K562 (cell line): Measurements from ENCODE around the gene PLCL2. TPM values are rescaled to one million over a fixed set of nuclear protein-coding genes. Genes with fewer than 3 reads are reported as not detected.

Experiments
- ATAC-seq: fragments of 200-7000 bp; cut with Tn5 transposase; 3 replicates; pipeline ENCODE4 v1.9.1; 2020; ENCODE audit warnings: moderate library complexity
- BruUV-seq: library from RNA; stranded (reverse); fragments of 400-500 nt; replicated peaks from 2 replicates; lab custom pipeline; 2021; lab: Mats Ljungman, UMichigan
- CTCF ChIA-PET: fragments of 300-600 bp; formaldehyde crosslinking; extraction: SDS; loops from one replicate; lab custom pipeline; 2021; ENCODE audit warnings: low intra/inter-chr PET ratio; lab: Yijun Ruan, JAX
- POLR2A ChIA-PET: fragments of 300-600, 350-650 bp; sonication (Branson Sonifier 250); formaldehyde crosslinking; extraction: SDS; loops from one replicate; lab custom pipeline; 2021; ENCODE audit warnings: antibody characterized with exemption, inconsistent platforms; lab: Yijun Ruan, JAX
- DNase-seq, 4 experiments: peaks; one replicate each; pipeline versions ENCODE4 v3.0.0 to v3.0.0-alpha.2; 2011 to 2018; ENCODE audit warnings: low spot score in 3 of 4, mixed read lengths in 3 of 4; ENCODE audit errors: extremely low read depth in 1 of 4
- FAIRE-seq: peaks from 2 replicates; lab custom pipeline; 2011; peaks lifted over from hg19 to GRCh38; lab: Jason Lieb, UNC
- H2AFZ ChIP-seq: 2 replicates; pipeline ENCODE4 v1.6.0; 2011; ENCODE audit warnings: low read depth, low read length, control low read depth, inconsistent platforms
- H3K27ac ChIP-seq: fragments of 200-600 bp; 3 replicates; pipeline ENCODE4 v1.8.0; 2011; ENCODE audit warnings: low read depth, mild to moderate bottlenecking, control low read depth, inconsistent platforms, low read length, moderate library complexity, mixed read lengths; ENCODE audit errors: extremely low read depth
- H3K27me3 ChIP-seq, 2 experiments: fragments of 300-600 bp in 1 of 2; 2 replicates in 1 of 2; 3 replicates in 1 of 2; pipeline versions ENCODE4 v1.6.0 to v1.8.0; 2011; ENCODE audit warnings: inconsistent platforms in 2 of 2, low read length in 2 of 2, mild to moderate bottlenecking in 1 of 2, mixed read lengths in 1 of 2, moderate library complexity in 1 of 2; ENCODE audit not compliant: control insufficient read depth in 2 of 2, insufficient read depth in 2 of 2
- H3K36me3 ChIP-seq: fragments of 300-600 bp; 3 replicates; pipeline ENCODE4 v1.8.0; 2011; ENCODE audit warnings: mild to moderate bottlenecking, low read length, inconsistent platforms; ENCODE audit not compliant: control insufficient read depth, insufficient read depth
- H3K4me1 ChIP-seq, 2 experiments: fragments of 200-600 bp in 1 of 2; replicated peaks in 1 of 2; 2 replicates in 1 of 2; 3 replicates in 1 of 2; pipeline versions ENCODE4 v1.5.1 to v1.8.0; 2011; ENCODE audit warnings: inconsistent platforms in 2 of 2, low read length in 2 of 2, mild to moderate bottlenecking in 1 of 2, mixed read lengths in 1 of 2, moderate library complexity in 1 of 2; ENCODE audit not compliant: control insufficient read depth in 2 of 2, insufficient read depth in 2 of 2
- H3K4me2 ChIP-seq: 2 replicates; pipeline ENCODE4 v1.6.1; 2011; ENCODE audit warnings: low read length, control low read depth, inconsistent platforms, mixed read lengths; ENCODE audit not compliant: insufficient read depth
- H3K4me3 ChIP-seq: fragments of 200-600 bp; sonication (generic), shearing (Covaris generic); 2 replicates; pipeline ENCODE4 v1.5.1; 2016; ENCODE audit warnings: control low read depth, inconsistent platforms
- H3K79me2 ChIP-seq: fragments of 200-600 bp; 3 replicates; pipeline ENCODE4 v1.8.0; 2011; ENCODE audit warnings: low read length, inconsistent platforms; ENCODE audit not compliant: control insufficient read depth, insufficient read depth
- H3K9ac ChIP-seq, 2 experiments: 2 replicates each; pipeline versions ENCODE4 v1.6.0 to v1.6.1; 2011; ENCODE audit warnings: low read depth in 2 of 2, low read length in 2 of 2, control low read depth in 1 of 2, inconsistent platforms in 1 of 2, mild to moderate bottlenecking in 1 of 2, mixed read lengths in 1 of 2; ENCODE audit not compliant: insufficient read depth in 1 of 2
- H3K9me1 ChIP-seq: one replicate; pipeline ENCODE4 v1.6.0; 2011; ENCODE audit warnings: inconsistent platforms, mild to moderate bottlenecking, low read length, moderate library complexity; ENCODE audit not compliant: control insufficient read depth, insufficient read depth
- H3K9me3 ChIP-seq: replicated peaks from 2 replicates; pipeline ENCODE4 v1.5.1; 2011; ENCODE audit warnings: low read depth, low read length, inconsistent platforms; ENCODE audit not compliant: control insufficient read depth, insufficient read depth
- H4K20me1 ChIP-seq: replicated peaks from 2 replicates; pipeline ENCODE4 v1.6.1; 2011; ENCODE audit warnings: low read length, inconsistent platforms, mixed read lengths; ENCODE audit not compliant: control insufficient read depth, insufficient read depth
- DDX20 ChIP-seq: fragments of 450-650 bp; IDR thresholded peaks from 2 replicates; pipeline ENCODE4 v1.6.1; 2016; ENCODE audit warnings: missing genetic modification characterization, low read depth, mild to moderate bottlenecking, missing compliant biosample characterization, moderate library complexity
- FOXO4 ChIP-seq: fragments of 450-650 bp; formaldehyde crosslinking; IDR thresholded peaks from 2 replicates; pipeline ENCODE4 v1.4.0; 2020; ENCODE audit warnings: mild to moderate bottlenecking, moderate library complexity
- HIVEP1 ChIP-seq: fragments of 250-450 bp; sonication (Bioruptor Pico); IDR thresholded peaks from 2 replicates; pipeline ENCODE4 v1.4.0; 2020; ENCODE audit warnings: mild to moderate bottlenecking
- MECOM ChIP-seq: fragments of 250-450 bp; sonication (Bioruptor Pico); IDR thresholded peaks from 2 replicates; pipeline ENCODE4 v1.8.0; 2022; ENCODE audit warnings: inconsistent platforms
- MLLT1 ChIP-seq, 2 experiments: fragments of 450-650 bp; IDR thresholded peaks; 2 replicates each; pipeline ENCODE4 v1.6.1; 2016
- RFX5 ChIP-seq: IDR thresholded peaks from 2 replicates; pipeline ENCODE4 v1.6.1; 2011; ENCODE audit warnings: low read depth, mild to moderate bottlenecking, improper control_type of control experiment, low read length
- SLC30A9 ChIP-seq: fragments of 250-450 bp; sonication (Bioruptor Pico); IDR thresholded peaks from 2 replicates; pipeline ENCODE4 v1.8.0; 2022; ENCODE audit warnings: mild to moderate bottlenecking, moderate library complexity
- TFAM ChIP-seq: fragments of 250-450 bp; sonication (Bioruptor Pico); conservative IDR thresholded peaks from 2 replicates; pipeline ENCODE4 v1.5.0; 2021; ENCODE audit warnings: mild to moderate bottlenecking, moderate library complexity
- ZBTB49 ChIP-seq: sonication (generic); formaldehyde crosslinking; IDR thresholded peaks from 2 replicates; pipeline ENCODE4 v1.8.0; 2022; ENCODE audit warnings: missing genetic modification reagents, mild to moderate bottlenecking, borderline replicate concordance
- ZFP30 ChIP-seq: fragments of 250-450 bp; sonication (Bioruptor Pico); IDR thresholded peaks from 2 replicates; pipeline ENCODE4 v1.8.0; 2022; ENCODE audit warnings: moderate library complexity, mild to moderate bottlenecking, inconsistent platforms, borderline replicate concordance
- WGBS: fragments of 100-300 bp; shearing (Covaris generic); methylation state at CpG from one replicate; pipeline ENCODE4 v1.1.6; 2016; ENCODE audit warnings: low coverage, mixed read lengths; ENCODE audit not compliant: insufficient coverage; ENCODE audit errors: missing lambda C conversion rate; 5-methylcytosine and 5-hydroxymethylcytosine counted together
- in situ Hi-C: fragments of 300-500 bp; cut with MboI; formaldehyde crosslinking; loops from 4 replicates; pipeline ENCODE4 v1.15.0; 2018; ENCODE audit warnings: inconsistent platforms, mixed read lengths
- intact Hi-C: fragments of 100-400 bp; cut with micrococcal nuclease; formaldehyde crosslinking; loops from 2 replicates; pipeline ENCODE4 v1.14.2; 2022
- polyA plus RNA-seq, 8 experiments: library from polyadenylated mRNA; depleted of rRNA in 4 of 8; stranded (reverse) in 5 of 8; unstranded in 3 of 8; fragments of >200 nt; fragmentation: Nextera tagmentation in 2 of 8; fragmentation: Illumina TruSeq in 1 of 8; extraction: Ambion mirVana in 2 of 8; extraction: Trizol in 1 of 8; gene quantifications; 2 replicates each; pipeline versions ENCODE4 v1.2.1 to v1.2.3, GENCODE V29; 2011 to 2014; ENCODE audit warnings: inconsistent platforms in 1 of 8, missing spikeins in 1 of 8
- total RNA-seq, 7 experiments: library from RNA; depleted of rRNA in 6 of 7; stranded (reverse); fragments of >200 nt in 6 of 7; fragmentation: Illumina TruSeq in 2 of 7; extraction: Trizol in 2 of 7; gene quantifications; 2 replicates each; pipeline versions ENCODE4 v1.2.1 to v1.2.3, GENCODE V29; 2011 to 2021; ENCODE audit warnings: low replicate concordance in 1 of 7

PLCL2 gene
- total and polyA plus RNA-seq, 9 of the 15 experiments (the other 6 are each of a cell fraction or from before 2014, with no cell fraction given) = 0.03 to 0.18 (median 0.11) TPM; not detected in 2

GRCh38 chr3:16849795-16850194, 35.0 kb upstream of the PLCL2 start:
- DNase-seq = no peak
- ATAC-seq = no peak
- H3K9me1 ChIP-seq = no peaks in the 10 kb centered on the region
- H3K9me3 ChIP-seq = no peaks in the 10 kb centered on the region
- no peak overlapping the region for H3K27ac ChIP-seq
- no peak overlapping the region for H3K4me2 ChIP-seq
- no peak overlapping the region for H3K4me3 ChIP-seq
- POLR2A ChIA-PET = no interaction called here
- H3K79me2 ChIP-seq = no peaks in the 10 kb centered on the region
- peaks cover 0 to 5% of the 10 kb centered on the region in 2 experiments; a peak in 1 of 5 replicates for H3K27me3 ChIP-seq
- H3K4me1 ChIP-seq = no peaks in the 10 kb centered on the region
- TF ChIP-seq DDX20 (tag) (no peak), FOXO4 (CRISPR knock-in tag) (no peak), MLLT1 (IDR thresholded peaks at IDR 0.05) (no peak), RFX5 (no peak), HIVEP1 (CRISPR knock-in tag) (no peak), MECOM (CRISPR knock-in tag) (no peak), TFAM (CRISPR knock-in tag) (no peak), SLC30A9 (CRISPR knock-in tag) (no peak), ZFP30 (CRISPR knock-in tag) (no peak), ZBTB49 (CRISPR knock-in tag) (no peak)
- TF ChIP-seq, all 486 proteins: peak for 0
- Histone ChIP-seq H4K20me1 (no peaks in the 10 kb centered on the region), H2AFZ (no peak overlapping the region), H3K36me3 (no peaks in the 10 kb centered on the region), H3K9ac (no peak overlapping the region)
- BruUV-seq = no TSS peak
- CTCF ChIA-PET = no interaction called here
- in situ Hi-C loops (no loop called here), intact Hi-C loops (no loop called here)
- FAIRE-seq = no peak
- 4% methylated on average over 3 of the region's 3 CpGs for WGBS
